HG02973 (cell line): ENCODE data around the gene KDM2A.
"Not testable (repeated sequence)": the region's sequence is repeated elsewhere in the genome, so short reads cannot be mapped to it uniquely, and the experiment has no call there.

Experiments used
- ATAC-seq: cut with Tn5 transposase; IDR thresholded peaks from one replicate; pipeline ENCODE4 v1.9.1; 2021; ENCODE audit warnings: moderate library complexity; ENCODE audit not compliant: unreplicated experiment

Gene KDM2A

DNA sequence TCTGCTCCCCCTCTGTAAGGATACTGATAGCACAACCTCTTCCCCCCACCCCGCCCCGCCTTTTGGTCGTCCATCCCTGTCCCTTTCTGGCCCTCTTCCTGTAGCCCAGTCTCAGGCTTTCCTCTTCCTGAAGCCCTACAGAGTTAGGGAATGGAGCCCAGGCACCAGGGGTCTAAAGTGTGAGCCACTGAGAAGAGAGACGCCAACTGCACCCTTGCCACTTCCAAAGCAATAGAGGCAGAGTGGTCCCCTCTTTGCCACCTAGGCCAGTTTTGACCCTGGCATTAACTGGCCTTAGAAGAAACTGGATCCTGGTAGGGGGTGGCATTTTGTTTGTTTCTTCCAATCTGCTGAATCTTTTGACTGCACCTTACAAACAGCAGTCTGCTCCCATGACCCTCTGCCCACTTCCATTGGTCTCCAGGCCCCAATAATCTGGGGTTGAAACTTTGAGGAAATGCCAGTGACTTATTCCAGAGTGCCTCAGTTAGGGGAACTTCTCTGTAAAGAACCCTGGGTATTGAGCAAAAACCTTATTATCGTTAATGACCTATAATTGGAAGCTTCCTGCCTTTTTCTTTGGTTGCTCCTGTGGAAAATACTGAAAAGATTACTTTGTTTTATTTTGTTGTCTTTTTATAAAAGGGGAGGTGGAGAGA lies 137.5 kb downstream of the KDM2A start:
- ATAC-seq, result no peak

DNA sequence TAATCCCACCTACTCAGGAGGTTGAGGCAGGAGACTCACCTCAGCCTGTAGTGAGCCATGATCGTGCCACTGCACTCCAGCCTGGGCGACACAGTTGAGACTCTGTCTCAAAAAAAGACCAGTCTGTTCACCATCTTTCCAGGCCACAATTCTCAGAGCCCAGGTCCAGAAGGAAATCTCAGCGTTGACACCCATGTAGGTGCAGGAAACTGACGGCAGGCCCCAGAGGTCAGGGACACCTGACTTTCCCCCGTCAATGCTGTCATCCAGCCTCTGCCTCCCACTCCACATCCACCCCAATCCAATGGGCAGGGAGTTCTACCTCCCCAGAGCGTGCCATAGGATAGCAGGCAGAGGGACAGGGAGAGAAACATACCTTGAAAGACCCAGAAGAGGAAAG lies 141.3 kb downstream of the KDM2A start:
- ATAC-seq, result no peak

DNA sequence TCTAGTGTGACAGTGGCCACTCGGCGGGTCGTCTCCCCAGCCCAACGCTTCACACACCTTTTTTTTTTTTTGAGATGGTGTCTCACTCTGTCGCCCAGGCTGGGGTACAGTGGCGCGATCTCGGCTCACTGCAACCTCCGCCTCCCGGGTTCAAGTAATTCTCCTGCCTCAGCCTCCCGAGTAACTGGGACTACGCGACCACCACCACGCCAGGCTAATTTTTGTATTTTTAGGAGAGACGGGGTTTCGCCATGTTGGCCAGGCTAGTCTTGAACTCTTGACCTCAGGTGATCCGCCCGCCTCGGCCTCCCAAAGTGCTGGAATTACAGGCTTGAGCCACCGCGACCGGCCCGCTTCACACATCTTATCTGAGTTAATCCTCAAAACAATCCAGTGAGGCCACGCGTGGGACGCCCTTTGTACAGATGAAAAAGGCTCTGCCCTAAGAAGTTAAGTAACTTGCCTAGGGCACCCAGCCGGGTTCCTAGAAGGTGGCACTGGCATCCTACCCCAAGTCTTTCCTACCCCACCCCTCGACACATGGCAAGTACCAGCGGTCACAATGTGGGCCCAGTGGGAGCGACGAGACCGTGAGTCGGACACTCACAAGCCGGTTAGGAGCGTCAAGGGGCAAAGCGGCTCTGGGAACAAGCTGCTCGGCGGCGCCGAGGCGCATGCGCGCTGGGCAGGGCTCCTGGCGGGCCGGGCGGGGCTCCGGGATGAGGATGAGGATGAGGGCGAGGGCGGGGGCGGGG lies 142.0 kb downstream of the KDM2A start:
- not testable (repeated sequence) for ATAC-seq

DNA sequence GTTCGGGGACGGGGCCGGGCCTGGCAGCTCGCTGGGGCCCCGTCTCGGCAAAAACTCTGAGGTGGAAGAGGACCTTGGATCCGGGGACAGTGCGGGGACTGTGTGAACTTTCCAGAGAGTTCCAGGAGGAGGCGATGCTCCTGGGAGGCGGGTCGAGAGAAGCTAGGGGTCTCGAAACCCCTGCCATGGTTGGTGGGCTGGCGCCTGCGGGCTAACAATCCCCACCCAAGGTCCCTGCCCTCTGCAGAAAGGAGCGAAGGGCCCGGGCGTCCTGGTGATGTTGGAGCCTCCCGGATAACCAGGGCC lies 142.5 kb downstream of the KDM2A start:
- ATAC-seq, result no peak

DNA sequence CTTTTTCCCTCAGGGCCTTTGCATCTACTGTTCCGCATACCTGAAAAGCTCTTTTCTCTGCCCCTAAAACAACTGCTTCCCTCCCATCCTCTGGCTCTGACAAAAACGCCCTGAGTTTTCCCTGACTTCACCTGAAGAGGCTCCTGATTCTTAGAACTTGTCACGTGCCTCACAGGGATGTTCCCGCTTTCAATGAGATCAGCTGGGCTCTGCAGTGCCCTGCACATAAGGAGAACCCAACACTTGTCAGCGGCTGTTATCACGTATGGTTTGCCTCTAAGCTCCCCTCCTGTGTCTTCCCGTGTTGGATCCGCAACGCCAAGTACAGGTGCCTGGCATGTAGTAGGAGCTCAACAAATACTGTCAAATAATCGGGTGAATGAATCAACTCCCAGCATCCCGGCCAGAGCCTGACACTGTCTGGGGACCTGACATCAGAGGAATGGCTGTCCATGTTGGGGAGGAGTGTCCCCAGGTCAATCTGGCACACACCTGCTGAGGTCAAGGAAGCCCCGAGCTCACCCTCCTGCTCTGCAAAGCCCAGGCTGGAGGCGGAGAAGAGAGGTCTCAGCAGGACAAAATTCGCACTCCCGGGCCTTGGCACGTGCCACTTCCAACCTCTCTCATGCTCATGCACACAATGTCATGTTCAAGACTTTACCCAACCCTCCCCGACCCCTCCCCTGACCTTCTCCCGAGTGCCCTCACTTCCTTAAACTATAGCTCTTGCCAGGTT lies 143.1 kb downstream of the KDM2A start:
- no peak for ATAC-seq

DNA sequence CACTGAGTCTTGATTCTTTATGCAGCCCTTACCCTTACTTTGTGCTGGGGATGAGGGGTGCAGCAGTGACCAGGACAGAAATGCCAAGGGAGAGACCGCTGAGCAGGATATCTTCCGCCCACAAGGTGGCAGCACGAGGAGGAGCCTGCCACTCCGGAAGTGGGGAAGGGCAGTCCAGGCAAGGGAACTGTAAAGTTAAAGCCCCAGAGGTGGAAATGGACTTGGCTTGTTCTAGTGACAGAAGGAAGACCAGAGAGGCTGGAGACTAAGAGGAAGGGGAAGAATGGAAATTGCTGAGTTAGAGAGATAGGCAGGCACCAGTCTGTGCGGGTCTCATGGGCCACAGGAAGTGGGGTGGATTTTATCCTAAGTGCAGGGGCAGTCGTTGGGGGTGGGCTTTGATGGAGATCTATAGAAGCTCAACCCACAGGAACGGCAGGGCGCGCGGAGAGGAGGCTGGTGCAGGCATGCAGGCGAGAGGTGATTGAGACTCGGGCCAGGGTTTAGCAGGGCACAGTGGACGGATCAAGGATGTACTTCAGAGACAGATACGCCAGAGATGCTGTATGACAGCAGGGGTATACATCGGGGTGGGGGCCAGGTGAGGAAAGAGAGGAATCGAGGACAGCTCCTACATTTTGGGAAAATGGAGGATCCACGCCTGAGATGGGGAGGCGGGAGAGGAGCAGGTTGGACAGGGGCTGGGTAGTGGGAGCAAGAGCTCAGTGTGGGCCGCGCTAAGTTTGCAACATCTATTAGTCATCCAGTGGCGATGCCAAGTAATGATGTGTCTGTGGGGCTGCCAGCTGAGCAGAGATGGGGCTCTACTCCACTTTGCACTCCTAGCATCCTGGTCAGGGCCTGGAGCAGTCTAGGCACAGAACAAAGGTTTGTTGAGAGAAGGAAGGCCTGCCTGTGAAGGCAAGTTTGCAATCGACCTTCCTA lies 143.9 kb downstream of the KDM2A start:
- ATAC-seq, result no peak

DNA sequence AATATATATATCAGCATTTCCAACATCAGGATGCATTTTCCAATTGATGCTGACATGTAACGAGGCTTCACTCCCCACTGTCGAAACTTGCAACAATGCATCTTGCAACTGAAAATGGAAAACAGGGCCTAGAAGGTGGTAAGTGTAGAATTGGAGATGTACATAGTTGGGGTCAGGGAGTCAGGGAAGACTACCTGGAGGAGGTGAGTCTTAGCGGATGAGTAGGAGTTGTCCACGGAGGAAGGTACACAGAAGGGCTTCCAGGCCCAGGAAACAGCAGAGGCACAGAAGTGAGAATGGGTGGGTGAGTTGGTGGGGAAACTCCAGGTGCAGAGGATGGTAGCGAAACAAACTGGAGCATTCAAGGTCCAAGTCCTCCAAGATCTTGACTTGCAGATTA lies 145.2 kb downstream of the KDM2A start:
- no peak for ATAC-seq

DNA sequence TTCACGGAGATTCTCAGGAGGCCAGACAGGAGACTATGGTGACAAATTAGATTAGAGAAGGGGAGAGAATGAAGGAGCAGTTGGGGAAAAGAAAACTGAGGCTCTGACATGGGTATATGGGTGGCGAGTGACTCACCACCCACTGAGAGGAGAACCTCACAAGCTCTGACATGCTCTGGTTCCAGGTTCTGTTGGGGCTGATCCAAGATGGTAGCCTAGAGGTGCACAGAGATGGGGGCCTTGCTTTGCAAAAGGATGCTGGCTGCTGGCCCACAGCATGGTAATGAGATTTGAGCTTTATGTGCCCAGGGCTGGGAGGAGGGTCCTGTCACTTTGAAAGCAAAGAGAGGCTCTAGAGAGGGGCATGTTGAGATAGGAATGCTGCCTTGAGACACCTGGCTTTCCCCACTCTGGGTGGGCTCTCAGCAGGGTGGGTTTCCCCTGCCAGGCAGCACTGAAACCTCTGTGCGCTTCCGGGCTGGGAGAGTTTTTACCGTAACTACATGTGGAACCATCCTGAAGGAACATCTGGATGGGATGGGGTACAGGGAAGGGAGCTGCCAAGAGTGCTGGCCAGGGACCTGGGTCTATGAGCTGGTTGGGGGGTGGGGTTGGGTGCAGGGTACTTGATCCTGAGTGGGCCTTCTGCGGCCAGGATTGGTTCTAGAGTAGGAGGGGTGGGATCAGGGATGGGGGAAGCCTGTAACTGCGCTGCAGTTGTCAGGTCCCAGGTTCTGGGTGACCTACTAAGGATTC lies 146.0 kb downstream of the KDM2A start:
- ATAC-seq, result no peak

DNA sequence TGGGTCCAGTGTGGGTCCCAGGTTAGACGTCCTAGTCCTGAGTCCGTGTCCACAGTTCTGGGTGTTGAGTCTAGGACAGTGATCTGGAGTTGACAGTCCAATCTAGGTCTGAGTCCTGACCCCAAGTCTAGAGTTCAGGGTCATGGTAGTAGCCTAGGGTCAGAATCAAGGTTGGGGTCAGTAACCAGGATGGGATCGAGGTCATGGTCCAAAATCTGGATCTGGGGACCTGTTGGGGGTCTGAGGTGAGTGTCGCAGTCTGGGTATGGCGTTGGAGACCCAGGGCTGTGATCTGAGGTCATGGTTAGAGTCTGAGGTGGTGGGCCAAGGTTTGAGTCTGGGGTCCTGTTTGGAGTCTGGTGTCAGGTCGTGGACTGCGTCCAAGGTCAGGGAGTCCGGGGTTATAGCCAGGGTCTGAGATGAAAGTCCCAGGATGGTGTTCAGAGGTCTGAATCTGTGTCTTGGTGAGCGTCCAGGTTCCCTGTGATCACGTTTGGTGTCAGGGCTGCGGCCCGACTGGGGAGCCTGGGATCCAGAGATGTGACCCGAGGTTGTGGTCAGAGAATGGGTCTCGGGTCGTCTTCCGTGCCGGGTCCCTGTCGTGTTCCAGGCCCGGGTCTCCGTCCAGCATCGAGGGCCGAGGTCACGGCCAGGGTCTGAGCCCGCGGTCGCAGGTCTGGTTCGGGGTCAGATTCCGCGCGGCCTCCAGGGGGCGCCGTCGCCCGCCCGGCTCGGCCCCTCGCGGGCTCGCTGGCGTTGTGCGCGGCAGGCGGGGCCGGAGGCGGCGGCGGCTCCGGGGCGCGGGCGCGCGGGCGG lies 146.8 kb downstream of the KDM2A start:
- peak; percentile 43 for ATAC-seq

DNA sequence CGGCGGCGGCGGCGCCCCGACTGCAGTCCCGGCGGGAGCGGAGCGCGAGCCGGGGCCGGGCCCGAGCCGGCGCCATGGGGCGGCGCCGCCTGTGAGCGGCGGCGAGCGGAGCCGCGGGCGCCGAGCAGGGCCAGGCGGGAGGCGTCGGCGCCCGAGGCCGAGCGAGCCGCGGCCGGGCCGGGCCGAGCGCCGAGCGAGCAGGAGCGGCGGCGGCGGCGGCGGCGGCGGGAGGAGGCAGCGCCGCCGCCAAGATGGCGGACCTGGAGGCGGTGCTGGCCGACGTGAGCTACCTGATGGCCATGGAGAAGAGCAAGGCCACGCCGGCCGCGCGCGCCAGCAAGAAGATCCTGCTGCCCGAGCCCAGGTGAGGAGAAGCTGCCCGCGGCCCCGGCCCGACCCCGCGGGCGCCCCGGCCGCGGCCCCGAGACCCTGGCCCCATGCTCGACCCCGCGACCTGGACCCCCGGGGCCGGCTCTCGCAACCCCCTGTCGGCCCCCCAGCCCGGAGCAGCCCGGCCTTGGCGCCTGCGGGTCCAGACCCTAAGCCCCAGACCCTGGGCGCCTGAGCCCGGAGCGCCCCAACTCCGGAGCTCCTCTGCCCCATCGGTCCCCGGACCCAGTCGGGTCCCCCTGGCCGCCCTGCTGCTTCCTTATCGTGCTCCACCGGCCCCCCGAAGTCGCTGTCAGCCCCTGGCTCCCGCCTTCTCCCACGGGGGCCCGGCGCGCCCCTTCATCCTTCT lies 147.6 kb downstream of the KDM2A start, which contains the start of gene GRK2:
Gene GRK2 (plus strand): TSS at position 25 of the 739 bp plus-strand sequence. CDS start 227 bp downstream, at position 252.
- ATAC-seq, result no peak

DNA sequence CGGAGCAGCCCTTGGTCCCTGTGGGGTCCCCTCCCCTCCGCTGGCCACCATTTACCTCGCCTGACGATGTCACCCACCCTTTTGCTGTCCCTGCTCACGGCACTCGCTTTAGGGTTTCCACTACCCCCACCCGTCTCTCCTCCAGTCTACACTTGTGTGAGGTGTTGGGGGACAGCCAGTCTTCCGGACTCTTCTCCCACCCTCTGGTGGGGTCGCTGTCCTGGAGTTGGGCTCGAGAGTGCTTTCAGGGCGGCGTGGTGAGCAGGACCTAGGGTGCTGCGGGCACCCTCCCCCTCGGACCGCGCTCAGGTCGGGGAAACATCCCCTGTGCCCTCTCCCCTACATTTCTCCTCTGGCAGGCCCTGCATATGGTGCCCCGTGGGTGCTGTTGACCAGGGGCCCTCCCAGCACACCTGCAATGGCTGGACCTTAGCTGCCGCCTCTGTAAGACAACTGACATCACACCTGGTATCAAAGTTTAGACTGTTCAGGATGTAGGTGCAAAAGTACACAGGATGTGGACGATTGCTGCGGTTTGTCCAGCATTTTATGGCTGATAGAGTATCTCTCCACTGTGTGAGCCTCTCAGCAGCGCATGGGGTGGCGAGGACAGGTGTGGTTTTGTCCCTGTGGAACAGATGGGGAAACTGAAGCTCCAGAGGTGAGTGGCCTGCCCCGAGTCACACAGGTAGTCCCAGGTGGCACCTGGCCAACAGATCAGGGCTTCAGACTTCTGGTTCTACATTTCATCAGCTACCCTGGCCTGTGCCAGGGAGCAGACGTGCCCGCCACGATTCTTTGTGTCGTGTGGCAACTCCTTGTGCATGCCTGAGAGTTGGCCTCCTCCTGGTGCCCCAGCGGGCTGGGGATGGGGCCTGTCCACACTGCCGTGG lies 148.4 kb downstream of the KDM2A start:
- no peak for ATAC-seq

DNA sequence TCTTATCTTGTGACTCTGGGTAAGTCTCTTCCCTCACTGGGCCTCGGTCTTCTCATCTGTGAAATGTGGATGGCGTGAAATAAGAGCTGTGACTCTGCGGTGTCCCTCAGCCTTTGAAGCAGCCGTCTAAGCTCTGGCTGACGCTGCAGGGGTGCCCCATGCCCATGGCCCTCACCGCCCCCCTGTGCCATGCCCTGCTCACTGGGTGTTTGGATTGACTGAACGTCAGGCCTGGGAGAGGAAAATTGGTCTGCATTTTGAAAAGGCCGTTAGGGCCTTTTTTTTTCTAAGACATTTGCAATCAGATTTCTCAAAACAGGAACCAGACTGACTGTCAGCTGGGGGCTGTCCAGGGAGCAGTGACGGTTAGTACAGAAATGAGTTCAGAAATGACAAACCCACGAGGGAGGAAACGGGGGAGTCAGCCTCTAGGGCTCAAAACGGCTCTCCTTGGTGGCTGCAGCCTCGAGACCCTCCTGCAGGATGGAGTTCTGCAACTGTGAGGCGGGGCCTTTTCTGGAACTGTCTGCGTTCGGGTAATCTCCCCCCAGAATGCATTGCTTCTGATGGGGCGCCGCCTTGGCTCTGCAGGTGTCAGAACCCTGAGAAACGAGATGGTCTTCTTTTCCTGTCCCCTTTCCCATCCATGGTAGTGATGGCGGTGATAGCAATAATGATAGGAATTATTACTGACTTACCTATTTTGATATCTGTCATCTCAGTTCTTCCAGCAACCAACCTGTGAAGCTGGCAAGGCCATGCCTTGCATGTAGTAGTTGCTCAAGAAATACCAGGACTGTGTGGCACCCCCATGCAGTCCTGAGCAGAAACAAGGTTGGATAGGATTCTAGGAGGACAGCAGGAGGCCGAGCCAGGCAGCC lies 149.3 kb downstream of the KDM2A start:
- ATAC-seq, result no peak

DNA sequence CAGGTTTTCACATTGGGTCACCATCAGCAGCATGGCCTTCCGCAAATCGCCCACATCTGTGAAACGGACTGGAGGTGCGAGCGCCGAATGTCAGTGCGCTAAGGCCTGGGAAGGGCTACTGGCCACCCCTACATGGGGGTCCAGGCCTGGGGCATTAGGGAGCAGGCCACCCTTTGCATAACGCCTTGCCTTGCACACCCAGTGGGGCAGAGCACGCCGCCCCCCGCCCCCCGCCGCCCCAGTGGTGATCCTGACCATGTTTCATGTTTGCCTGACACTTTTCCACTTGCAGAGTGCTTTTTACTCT lies 149.9 kb downstream of the KDM2A start:
- ATAC-seq, result no peak

DNA sequence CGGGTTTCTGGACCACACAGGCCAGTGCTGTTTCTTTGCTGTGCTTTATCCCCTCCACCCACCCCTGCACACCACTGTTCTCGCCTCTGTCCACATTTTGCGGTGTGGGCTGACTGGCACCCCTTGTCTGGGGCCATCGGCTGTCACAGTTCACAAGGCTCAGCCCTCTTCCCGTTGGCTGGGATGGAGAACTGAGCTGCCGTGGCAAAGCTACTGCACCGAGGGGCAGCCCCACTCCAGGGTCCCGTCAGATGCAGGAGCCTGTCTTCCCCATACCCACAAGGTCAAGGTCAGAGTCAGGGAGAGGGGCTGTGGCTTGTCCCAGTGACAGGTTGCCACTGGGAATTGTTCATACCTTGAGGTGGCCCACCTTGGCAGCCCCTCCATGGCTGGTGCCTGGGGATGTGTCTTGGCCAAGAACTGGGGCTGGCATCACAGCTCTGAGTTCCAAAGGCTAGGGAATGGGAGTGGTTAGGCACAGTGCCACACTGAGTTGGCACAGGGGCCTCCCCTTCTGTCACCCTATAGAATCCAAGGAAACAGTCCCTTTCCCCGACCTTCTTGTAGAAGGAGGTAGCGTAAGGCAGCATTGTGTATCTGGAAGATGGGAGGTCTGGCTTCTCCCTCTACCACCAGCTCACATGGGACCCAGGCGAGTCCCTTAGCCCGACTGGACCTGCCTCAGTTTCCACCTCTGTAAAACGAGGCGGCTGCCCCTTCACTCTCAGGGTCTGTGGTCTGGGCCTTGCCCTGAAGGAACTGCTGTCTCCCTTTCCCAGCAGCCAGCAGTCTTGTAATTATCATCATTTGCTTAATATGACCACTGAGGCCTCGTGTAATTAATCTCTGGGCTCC lies 150.6 kb downstream of the KDM2A start:
- no peak for ATAC-seq

DNA sequence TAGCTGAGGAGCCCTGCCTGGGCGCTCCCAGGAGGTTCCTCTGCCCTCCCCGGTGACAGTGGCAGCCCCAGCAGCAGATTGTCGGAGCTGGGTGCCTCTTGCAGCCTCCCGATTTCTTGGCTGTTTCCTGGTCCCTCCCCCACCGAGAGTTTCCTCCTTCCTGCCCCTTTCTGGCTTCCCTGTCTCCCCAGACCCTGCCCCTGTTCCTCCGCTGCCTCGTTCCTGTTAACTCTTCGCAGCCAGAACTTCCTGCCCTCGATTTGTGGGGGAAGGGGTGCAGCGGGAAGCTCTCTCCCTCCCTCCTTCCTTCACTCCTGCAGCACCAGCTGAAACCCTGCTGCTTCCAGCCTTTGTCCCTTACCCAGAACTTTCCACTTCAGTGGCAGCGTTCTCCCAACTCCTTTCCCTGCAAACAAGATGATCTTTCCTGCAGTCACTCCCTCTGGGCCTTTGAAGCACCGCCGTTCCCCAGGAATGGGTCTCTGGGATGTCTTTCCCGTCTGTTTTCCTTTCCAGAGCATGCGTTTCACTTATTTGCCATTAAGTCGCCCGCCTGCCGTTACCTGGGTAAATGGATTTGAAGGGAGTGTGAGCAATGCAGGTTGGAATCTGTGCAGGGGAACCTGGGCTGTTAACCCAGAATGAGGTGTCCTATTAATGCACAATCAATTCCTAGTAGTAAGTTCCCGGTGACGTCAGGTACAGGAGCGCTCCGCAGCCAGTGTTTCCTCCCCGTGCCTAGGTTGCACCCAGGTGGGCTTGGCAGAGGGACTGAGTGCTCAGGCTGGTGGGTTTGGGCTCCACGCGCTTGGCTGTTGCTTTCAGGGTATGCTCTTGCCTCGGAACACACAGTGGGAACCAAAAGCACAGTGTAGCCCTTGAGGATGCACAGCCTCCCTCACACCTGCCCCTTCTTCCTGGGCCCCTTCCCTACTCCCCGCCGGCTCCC lies 151.5 kb downstream of the KDM2A start:
- ATAC-seq, result no peak
